ENCODE data around the gene LRRFIP1. TPM values are rescaled to one million over a fixed set of nuclear protein-coding genes. Genes with fewer than 3 reads are reported as not detected.

The LRRFIP1 gene
- total and polyA plus RNA-seq, 10 of the 15 experiments (the other 5 are each of a cell fraction or from before 2014, with no cell fraction given) = 36.2 to 120 (median 74.3) TPM

- ChIA-PET SMC1A (ENCODE audit: uncharacterized antibody, unreplicated experiment) (no interaction called here), CTCF (no interaction called here), RAD21 (ENCODE audit: unreplicated experiment) (no interaction called here), POLR2A (no interaction called here)
- in situ Hi-C loops (cut with MboI) (no loop called here), intact Hi-C loops (cut with micrococcal nuclease; ENCODE audit: unreplicated experiment) (no loop called here)
- Histone ChIP-seq H3K4me3 (no peak overlapping the region), H3K9me3 (replicated peaks; ENCODE audit: control insufficient read depth, insufficient read depth, low read length) (no peaks in the 10 kb centered on the region; the same call in 2 of the 3 replicates), H3K4me1 (ENCODE audit: control insufficient read depth, insufficient read depth, low read length) (no peaks in the 10 kb centered on the region), H3K79me2 (ENCODE audit: control insufficient read depth, insufficient read depth, low read length) (no peaks in the 10 kb centered on the region), H3K27me3 (replicated peaks in 1 of 2; ENCODE audit: control insufficient read depth in 2 of 2, insufficient read depth in 2 of 2, low read length in 1 of 2) (peaks cover 2 to 3% of the 10 kb centered on the region in 2 experiments; a peak in 3 of 4 replicates), H3K9ac (ENCODE audit: control insufficient read depth, insufficient read depth, low read length) (no peak overlapping the region), H4K20me1 (ENCODE audit: control insufficient read depth, insufficient read depth) (no peaks in the 10 kb centered on the region), H3K36me3 (ENCODE audit: control insufficient read depth in 2 of 2, insufficient read depth in 2 of 2, low read length in 1 of 2) (no peaks in the 10 kb centered on the region), H3K4me2 (ENCODE audit: control insufficient read depth, insufficient read depth) (no peak overlapping the region), H3K27ac (ENCODE audit: control insufficient read depth, insufficient read depth) (no peak overlapping the region), H2AFZ (ENCODE audit: control insufficient read depth, low read depth, low read length) (no peak overlapping the region)
- ATAC-seq = no peak
- 92% methylated on average over 3 of the region's 3 CpGs for WGBS (ENCODE audit: insufficient coverage, insufficient replicate concordance, low lambda C conversion rate, missing lambda C conversion rate)
- BruUV-seq (replicated peaks) = no TSS peak
- TF ChIP-seq NFYA (IDR thresholded peaks at IDR 0.05; ENCODE audit: borderline replicate concordance, low read depth, low read length) (no peak), USF1 (IDR thresholded peaks at IDR 0.05; ENCODE audit: borderline replicate concordance, extremely low read length, insufficient read depth, low read depth, low read length) (no peak), NFXL1 (IDR thresholded peaks at IDR 0.05; ENCODE audit: borderline replicate concordance) (no peak), SUPT20H (IDR thresholded peaks at IDR 0.05; ENCODE audit: borderline replicate concordance, control insufficient read depth, low read depth, low read length) (no peak), PAX5 (IDR thresholded peaks at IDR 0.05; ENCODE audit: borderline replicate concordance, low read depth, low read length) (no peak), ESRRA (IDR thresholded peaks at IDR 0.05; ENCODE audit: low read length) (no peak), MTA2 (IDR thresholded peaks at IDR 0.05; ENCODE audit: low read depth) (no peak), RB1 (IDR thresholded peaks at IDR 0.05; ENCODE audit: borderline replicate concordance) (no peak), NR2C1 (IDR thresholded peaks at IDR 0.05) (no peak), RCOR1 (conservative IDR thresholded peaks at IDR 0.05; ENCODE audit: low read depth, low read length) (no peak), RFX5 (IDR thresholded peaks at IDR 0.05; ENCODE audit: low read depth, low read length) (no peak), CEBPB (IDR thresholded peaks at IDR 0.05; ENCODE audit: borderline replicate concordance in 1 of 2, low read depth in 2 of 2, low read length in 2 of 2) (no peak), KAT2A (conservative IDR thresholded peaks at IDR 0.05; ENCODE audit: control insufficient read depth, low read depth, low read length) (no peak), ZNF274 (IDR thresholded peaks at IDR 0.05; ENCODE audit: insufficient read depth, insufficient read length) (no peak), KLF5 (IDR thresholded peaks at IDR 0.05; ENCODE audit: partially characterized antibody) (no peak), E2F4 (IDR thresholded peaks at IDR 0.05; ENCODE audit: low read depth, low read length) (no peak), BRCA1 (IDR thresholded peaks at IDR 0.05; ENCODE audit: low read depth, low read length) (no peak), POLR2A (IDR thresholded peaks at IDR 0.05; ENCODE audit: low read depth, low read length) (no peak)
- DNase-seq (ENCODE audit: low read depth, low spot score) = no peak
- FAIRE-seq = no peak
Observed at GRCh38 chr2:237652181-237652580, 24.8 kb downstream of the LRRFIP1 start.

Measured in GM12878 (cell line).